HCT116 (cell line): ENCODE measurements around the gene PNMA6A. TPM values are rescaled to one million over a fixed set of nuclear protein-coding genes. Genes with fewer than 3 reads are reported as not detected.

Experiments
- ATAC-seq: fragments of 200-7000 bp; cut with Tn5 transposase; 2 replicates; pipeline ENCODE4 v1.9.1; 2020; ENCODE audit warnings: mild to moderate bottlenecking, moderate library complexity
- BruUV-seq: library from RNA; stranded (reverse); fragments of 400-500 nt; replicated peaks from 2 replicates; lab custom pipeline; 2021; lab: Mats Ljungman, UMichigan
- CTCF ChIA-PET: fragments of 300-600 bp; sonication (Branson Sonifier 250); formaldehyde crosslinking; loops from one replicate; lab custom pipeline; 2021; ENCODE audit warnings: antibody characterized with exemption; lab: Charles Lee
- POLR2A ChIA-PET: fragments of 300-600, 350-600 bp; sonication (Branson Sonifier 250); formaldehyde crosslinking; loops from one replicate; lab custom pipeline; 2021; ENCODE audit warnings: antibody characterized with exemption; lab: Charles Lee
- RAD21 ChIA-PET, 2 experiments: fragments of 300-600 bp; sonication (Branson Sonifier 250); formaldehyde crosslinking; loops; one replicate each; lab custom pipeline; 2023; ENCODE audit warnings: low total read pairs in 2 of 2; ENCODE audit not compliant: uncharacterized antibody in 2 of 2, unreplicated experiment in 2 of 2, low non-redundant PET in 1 of 2; lab: Charles Lee
- DNase-seq: peaks from one replicate; pipeline ENCODE4 v3.0.0-alpha.2; 2010; ENCODE audit warnings: low read depth, low spot score
- H2AFZ ChIP-seq: fragments of 200-600 bp; shearing (Covaris generic), sonication (generic); 2 replicates; pipeline ENCODE4 v1.6.1; 2017; ENCODE audit warnings: low read depth, mixed run types, mixed read lengths, antibody characterized with exemption, low read length; ENCODE audit not compliant: poor library complexity, severe bottlenecking
- H3K27ac ChIP-seq: 2 replicates; pipeline ENCODE4 v1.5.1; 2012; ENCODE audit warnings: low read depth, low read length
- H3K27me3 ChIP-seq: fragments of 200-600 bp; sonication (generic); 2 replicates; pipeline ENCODE4 v1.6.1; 2016; ENCODE audit warnings: mixed run types, low read length, mixed read lengths; ENCODE audit not compliant: insufficient read depth
- H3K36me3 ChIP-seq, 2 experiments: fragments of 200-500 bp in 1 of 2; fragments of 200-600 bp in 1 of 2; sonication (Bioruptor generic) in 1 of 2; sonication (generic) in 1 of 2; 2 replicates each; pipeline versions ENCODE4 v1.5.1 to v1.6.1; 2014 to 2016; ENCODE audit warnings: low read length in 2 of 2, inconsistent platforms in 1 of 2, mixed read lengths in 1 of 2, mixed run types in 1 of 2; ENCODE audit not compliant: insufficient read depth in 2 of 2, control insufficient read depth in 1 of 2
- H3K4me1 ChIP-seq, 2 experiments: fragments of 200-600 bp in 1 of 2; sonication (generic) in 1 of 2; 2 replicates each; pipeline versions ENCODE4 v1.5.1 to v1.6.1; 2012 to 2017; ENCODE audit warnings: low read length in 2 of 2, inconsistent platforms in 1 of 2, mild to moderate bottlenecking in 1 of 2, mixed read lengths in 1 of 2, mixed run types in 1 of 2, moderate library complexity in 1 of 2; ENCODE audit not compliant: insufficient read depth in 2 of 2, control insufficient read depth in 1 of 2
- H3K4me2 ChIP-seq: fragments of 200-600 bp; sonication (generic); 2 replicates; pipeline ENCODE4 v1.6.1; 2017; ENCODE audit warnings: mixed run types, low read length, mixed read lengths
- H3K4me3 ChIP-seq, 2 experiments: fragments of 200-600 bp in 1 of 2; sonication (generic) in 1 of 2; replicated peaks in 1 of 2; 2 replicates each; pipeline ENCODE4 v1.5.1; 2011 to 2016; ENCODE audit warnings: low read length in 2 of 2, control low read depth in 1 of 2, low read depth in 1 of 2, mild to moderate bottlenecking in 1 of 2, mixed read lengths in 1 of 2, mixed run types in 1 of 2
- H3K79me2 ChIP-seq: fragments of 200-600 bp; sonication (generic); 2 replicates; pipeline ENCODE4 v1.6.1; 2017; ENCODE audit warnings: mild to moderate bottlenecking, mixed run types, low read length, moderate library complexity, mixed read lengths; ENCODE audit not compliant: insufficient read depth
- H3K9ac ChIP-seq: fragments of 200-600 bp; sonication (generic); 2 replicates; pipeline ENCODE4 v1.6.1; 2016; ENCODE audit warnings: low read length, mixed read lengths
- H3K9me2 ChIP-seq: fragments of 200-600 bp; sonication (generic), shearing (Covaris generic); 2 replicates; pipeline ENCODE4 v1.6.1; 2017; ENCODE audit warnings: mixed run types, mild to moderate bottlenecking, moderate library complexity; ENCODE audit not compliant: insufficient read depth
- H3K9me3 ChIP-seq, 2 experiments: fragments of 200-500 bp in 1 of 2; fragments of 200-600 bp in 1 of 2; sonication (Bioruptor generic) in 1 of 2; sonication (generic) in 1 of 2; 2 replicates each; pipeline ENCODE4 v1.6.1; 2014 to 2017; ENCODE audit warnings: low read length in 2 of 2, mixed read lengths in 2 of 2, inconsistent platforms in 1 of 2, low read depth in 1 of 2, mild to moderate bottlenecking in 1 of 2, mixed run types in 1 of 2, moderate library complexity in 1 of 2; ENCODE audit not compliant: control insufficient read depth in 1 of 2, insufficient read depth in 1 of 2
- H4K20me1 ChIP-seq: fragments of 200-600 bp; sonication (generic), shearing (Covaris generic); 2 replicates; pipeline ENCODE4 v1.6.1; 2017; ENCODE audit warnings: mixed run types, mild to moderate bottlenecking, moderate library complexity; ENCODE audit not compliant: insufficient read depth
- ATF3 ChIP-seq: IDR thresholded peaks from 2 replicates; pipeline ENCODE4 v1.6.1; 2012
- CEBPB ChIP-seq: IDR thresholded peaks from 2 replicates; pipeline ENCODE4 v1.6.1; 2012; ENCODE audit warnings: low read depth
- EZH2phosphoT487 ChIP-seq: fragments of 200-600 bp; IDR thresholded peaks from 2 replicates; pipeline ENCODE4 v1.6.1; 2018; ENCODE audit warnings: antibody characterized with exemption, borderline replicate concordance
- REST ChIP-seq: IDR thresholded peaks from 2 replicates; pipeline ENCODE4 v1.6.1; 2012; ENCODE audit warnings: low read depth
- SP1 ChIP-seq: IDR thresholded peaks from 2 replicates; pipeline ENCODE4 v1.6.1; 2012; ENCODE audit warnings: low read depth
- TCF7L2 ChIP-seq: IDR thresholded peaks from 2 replicates; pipeline ENCODE4 v1.7.0; 2011; ENCODE audit warnings: borderline replicate concordance, inconsistent platforms; ENCODE audit not compliant: insufficient read depth, insufficient read length; ENCODE audit errors: extremely low read depth
- ZFX ChIP-seq: fragments of 450-650 bp; IDR thresholded peaks from 2 replicates; pipeline ENCODE4 v1.6.1; 2017
- intact Hi-C: fragments of 100-400 bp; cut with micrococcal nuclease; formaldehyde crosslinking; loops from 2 replicates; pipeline ENCODE4 v1.10.0; 2022
- total RNA-seq: library from RNA; stranded (reverse); gene quantifications from one replicate; pipeline ENCODE4 v1.2.1, GENCODE V29; 2021; ENCODE audit not compliant: unreplicated experiment
- TF ChIP-seq, protein P1 (sequence below), 3 experiments: fragments of 200-600 bp in 1 of 3; sonication (generic) in 1 of 3; IDR thresholded peaks in 2 of 3; conservative IDR thresholded peaks in 1 of 3; 2 replicates each; pipeline ENCODE4 v1.5.1; 2012 to 2017; ENCODE audit warnings: low read depth in 2 of 3, low read length in 2 of 3, antibody characterized with exemption in 1 of 3, borderline replicate concordance in 1 of 3, control low read depth in 1 of 3, mild to moderate bottlenecking in 1 of 3, mixed read lengths in 1 of 3, mixed run types in 1 of 3, moderate library complexity in 1 of 3; ENCODE audit not compliant: insufficient read depth in 1 of 3
- TF ChIP-seq, protein P2 (sequence below): IDR thresholded peaks from 2 replicates; pipeline ENCODE4 v1.6.1; 2012

The PNMA6A gene
- total RNA-seq, 1 experiment from 2014 or later: not detected

DNA sequence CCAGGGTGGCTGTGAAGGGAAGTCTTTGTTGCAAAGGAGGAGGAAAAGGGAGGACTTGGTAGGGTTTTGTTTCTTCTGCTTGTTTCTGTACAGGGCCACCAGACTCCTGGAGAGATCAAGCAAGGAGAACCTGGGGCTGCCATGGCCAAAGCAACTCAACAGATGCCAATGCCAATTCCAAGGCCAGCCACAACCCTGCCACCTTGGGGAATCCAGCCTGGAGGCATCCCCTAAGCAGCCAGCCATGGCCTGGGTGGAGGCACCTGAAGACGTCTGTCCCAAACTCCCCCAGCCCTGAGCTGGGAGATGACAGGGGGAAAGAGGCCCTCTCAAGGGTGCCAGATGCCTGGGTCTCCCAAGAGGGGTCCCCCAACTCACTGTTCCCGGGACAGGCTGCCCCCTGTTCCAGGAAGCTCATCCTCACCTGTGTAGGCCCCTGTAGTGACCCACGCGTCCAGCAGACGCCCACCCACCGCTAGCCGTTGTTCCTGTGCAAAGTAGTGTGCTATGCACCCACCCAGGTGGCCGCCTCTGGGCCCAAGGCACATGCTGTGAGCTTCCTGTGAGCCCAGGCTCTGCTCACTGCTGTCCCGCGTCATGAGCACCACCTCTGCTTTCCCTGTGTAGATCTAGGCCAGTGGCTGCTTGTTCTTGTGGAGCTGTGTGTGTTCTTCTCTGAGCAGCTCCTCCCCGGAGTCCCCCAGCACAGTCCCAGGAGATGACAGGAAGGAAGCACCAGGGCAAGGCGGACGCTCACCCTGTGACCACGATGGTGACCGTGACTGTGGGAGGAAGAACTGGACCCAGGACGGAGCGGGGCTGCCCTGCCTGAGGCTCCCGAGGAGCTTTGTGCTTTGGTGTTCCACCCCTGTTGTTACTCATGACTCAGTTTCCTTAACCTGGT lies 12.8 kb upstream of the PNMA6A start (continued):
- TF ChIP-seq TCF7L2 (no peak), EZH2phosphoT487 (no peak), ATF3 (no peak), ZFX (no peak)
- TF ChIP-seq, protein P1, sequence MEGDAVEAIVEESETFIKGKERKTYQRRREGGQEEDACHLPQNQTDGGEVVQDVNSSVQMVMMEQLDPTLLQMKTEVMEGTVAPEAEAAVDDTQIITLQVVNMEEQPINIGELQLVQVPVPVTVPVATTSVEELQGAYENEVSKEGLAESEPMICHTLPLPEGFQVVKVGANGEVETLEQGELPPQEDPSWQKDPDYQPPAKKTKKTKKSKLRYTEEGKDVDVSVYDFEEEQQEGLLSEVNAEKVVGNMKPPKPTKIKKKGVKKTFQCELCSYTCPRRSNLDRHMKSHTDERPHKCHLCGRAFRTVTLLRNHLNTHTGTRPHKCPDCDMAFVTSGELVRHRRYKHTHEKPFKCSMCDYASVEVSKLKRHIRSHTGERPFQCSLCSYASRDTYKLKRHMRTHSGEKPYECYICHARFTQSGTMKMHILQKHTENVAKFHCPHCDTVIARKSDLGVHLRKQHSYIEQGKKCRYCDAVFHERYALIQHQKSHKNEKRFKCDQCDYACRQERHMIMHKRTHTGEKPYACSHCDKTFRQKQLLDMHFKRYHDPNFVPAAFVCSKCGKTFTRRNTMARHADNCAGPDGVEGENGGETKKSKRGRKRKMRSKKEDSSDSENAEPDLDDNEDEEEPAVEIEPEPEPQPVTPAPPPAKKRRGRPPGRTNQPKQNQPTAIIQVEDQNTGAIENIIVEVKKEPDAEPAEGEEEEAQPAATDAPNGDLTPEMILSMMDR (IDR thresholded peaks at IDR 0.05 in 2 of 3, conservative IDR thresholded peaks at IDR 0.05 in 1 of 3; ENCODE audit: borderline replicate concordance in 1 of 3, insufficient read depth in 1 of 3, low read depth in 2 of 3, low read length in 2 of 3): no peak
- TF ChIP-seq, protein P2, sequence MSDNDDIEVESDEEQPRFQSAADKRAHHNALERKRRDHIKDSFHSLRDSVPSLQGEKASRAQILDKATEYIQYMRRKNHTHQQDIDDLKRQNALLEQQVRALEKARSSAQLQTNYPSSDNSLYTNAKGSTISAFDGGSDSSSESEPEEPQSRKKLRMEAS: no peak

DNA sequence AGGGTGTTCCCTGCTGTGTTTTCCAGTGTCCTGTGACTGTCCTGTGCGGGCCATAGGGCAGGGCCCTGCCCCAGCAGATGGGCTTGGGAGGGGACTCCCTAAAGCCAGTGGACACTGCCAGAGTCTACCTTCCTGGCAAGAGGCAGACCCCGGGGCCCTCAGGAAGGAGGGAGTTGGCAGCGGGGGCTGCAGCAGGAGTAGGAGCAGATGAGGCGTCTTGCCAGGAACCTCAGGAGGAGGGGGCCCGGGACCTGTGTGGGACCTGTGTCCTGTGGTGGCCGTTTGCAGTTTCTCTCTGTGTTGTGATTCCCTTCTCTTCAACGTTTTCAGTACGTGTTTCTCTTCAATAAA lies 12.2 kb upstream of the PNMA6A start:
- TF ChIP-seq ATF3 (no peak), SP1 (no peak), REST (no peak), CEBPB (no peak)
- TF ChIP-seq, protein P1 (IDR thresholded peaks at IDR 0.05 in 2 of 3, conservative IDR thresholded peaks at IDR 0.05 in 1 of 3; ENCODE audit: borderline replicate concordance in 1 of 3, insufficient read depth in 1 of 3, low read depth in 2 of 3, low read length in 2 of 3): no peak
- Histone ChIP-seq H3K79me2 (no peaks in the 10 kb centered on the region), H4K20me1 (no peaks in the 10 kb centered on the region), H3K36me3 (no peaks in the 10 kb centered on the region), H3K27me3 (no peaks in the 10 kb centered on the region), H3K9ac (no peak overlapping the region), H3K4me3 (no peak overlapping the region), H3K4me2 (no peak overlapping the region), H2AFZ (no peak overlapping the region), H3K9me2 (no peaks in the 10 kb centered on the region), H3K27ac (no peak overlapping the region), H3K9me3 (no peaks in the 10 kb centered on the region), H3K4me1 (peaks cover 0 to 8% of the 10 kb centered on the region in 2 experiments; a peak in 2 of 4 replicates)
- POLR2A ChIA-PET: no interaction called here
- DNase-seq: no peak
- CTCF ChIA-PET: no interaction called here
- RAD21 ChIA-PET: no interaction called here
- no TSS peak for BruUV-seq
- no peak for ATAC-seq
- intact Hi-C loops: no loop called here
